GM18498 (cell line): ENCODE data around the gene FOXN1.
A peak's percentile ranks its signal among the peaks of the same experiment; 100 is the strongest.

Experiments
- ATAC-seq: cut with Tn5 transposase; IDR thresholded peaks from one replicate; pipeline ENCODE4 v1.9.1; 2021; ENCODE audit warnings: mild to moderate bottlenecking, moderate library complexity; ENCODE audit not compliant: unreplicated experiment

Gene FOXN1

DNA sequence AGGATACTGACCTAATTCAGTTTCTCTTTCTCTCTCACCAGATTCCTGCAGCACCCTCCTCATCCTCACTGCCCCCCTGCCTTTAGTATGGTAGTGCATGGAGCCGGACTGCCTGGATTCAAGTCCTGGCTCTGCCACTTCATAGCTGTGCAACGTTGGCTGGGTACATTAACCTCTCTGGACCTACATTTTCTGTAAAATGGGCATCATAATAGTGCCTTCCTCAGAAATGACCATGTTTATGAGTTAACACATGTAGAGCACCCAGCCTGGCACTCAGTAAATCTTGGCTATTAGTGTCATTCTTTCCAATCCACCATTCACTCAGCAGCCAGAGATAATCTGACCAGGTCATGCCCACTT is 39.0 kb downstream of the FOXN1 start:
- no peak for ATAC-seq

DNA sequence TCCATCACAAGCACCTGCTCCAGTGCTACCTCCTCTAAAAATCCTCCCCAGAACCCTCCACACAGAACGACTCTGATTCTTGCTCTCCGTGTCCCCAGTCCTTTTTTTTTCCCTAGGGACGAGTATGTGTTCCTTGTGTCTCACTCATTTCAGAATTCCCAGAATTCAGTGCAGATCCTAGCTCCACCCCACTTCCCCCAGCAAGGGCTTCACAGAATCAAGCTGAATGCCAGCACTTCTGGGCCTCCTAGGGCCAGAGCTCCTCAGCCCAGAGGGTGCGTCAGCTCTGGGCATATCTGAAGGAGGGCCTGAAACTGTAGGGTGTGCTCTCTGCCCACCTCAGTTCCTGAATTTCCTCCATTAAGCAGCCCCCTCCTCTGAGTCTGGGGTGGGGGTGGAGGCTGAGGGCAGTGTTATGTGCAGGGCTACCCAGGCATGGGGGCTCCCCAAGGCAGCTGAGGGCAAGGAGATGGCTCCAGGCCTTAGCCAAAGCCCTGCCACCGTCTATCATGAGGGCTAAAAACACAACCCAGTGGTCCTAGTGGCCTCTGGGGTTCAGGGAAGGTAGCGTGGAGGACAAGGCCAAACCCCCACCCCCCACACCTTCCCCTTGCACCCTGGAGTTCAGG is 39.8 kb downstream of the FOXN1 start:
- no peak for ATAC-seq

DNA sequence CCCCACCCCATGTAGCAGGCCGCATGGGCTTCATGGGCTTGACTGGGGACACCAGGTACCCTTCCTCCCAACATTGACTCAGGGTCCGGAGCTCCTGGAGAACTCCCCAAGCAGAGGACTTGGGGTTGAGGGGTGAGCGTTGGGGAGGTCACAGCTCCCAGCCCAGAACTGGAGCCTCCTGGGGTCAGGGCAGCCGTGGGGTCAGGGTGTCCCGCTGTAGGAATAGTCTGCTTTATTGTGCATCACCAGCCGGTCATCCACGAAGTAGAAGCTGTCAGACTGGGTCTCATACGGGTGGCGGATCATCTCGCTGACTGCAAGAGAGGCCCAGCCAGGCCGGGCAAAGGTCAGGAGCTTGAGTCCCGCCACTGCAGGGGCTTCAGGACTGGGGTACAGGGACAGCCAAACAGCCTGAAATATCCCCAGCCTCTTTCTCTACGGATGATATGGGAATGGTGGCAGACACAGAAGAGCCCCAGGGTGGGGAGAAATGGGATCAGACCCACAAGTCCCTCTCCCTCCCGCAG is 41.0 kb downstream of the FOXN1 start:
- no peak for ATAC-seq

DNA sequence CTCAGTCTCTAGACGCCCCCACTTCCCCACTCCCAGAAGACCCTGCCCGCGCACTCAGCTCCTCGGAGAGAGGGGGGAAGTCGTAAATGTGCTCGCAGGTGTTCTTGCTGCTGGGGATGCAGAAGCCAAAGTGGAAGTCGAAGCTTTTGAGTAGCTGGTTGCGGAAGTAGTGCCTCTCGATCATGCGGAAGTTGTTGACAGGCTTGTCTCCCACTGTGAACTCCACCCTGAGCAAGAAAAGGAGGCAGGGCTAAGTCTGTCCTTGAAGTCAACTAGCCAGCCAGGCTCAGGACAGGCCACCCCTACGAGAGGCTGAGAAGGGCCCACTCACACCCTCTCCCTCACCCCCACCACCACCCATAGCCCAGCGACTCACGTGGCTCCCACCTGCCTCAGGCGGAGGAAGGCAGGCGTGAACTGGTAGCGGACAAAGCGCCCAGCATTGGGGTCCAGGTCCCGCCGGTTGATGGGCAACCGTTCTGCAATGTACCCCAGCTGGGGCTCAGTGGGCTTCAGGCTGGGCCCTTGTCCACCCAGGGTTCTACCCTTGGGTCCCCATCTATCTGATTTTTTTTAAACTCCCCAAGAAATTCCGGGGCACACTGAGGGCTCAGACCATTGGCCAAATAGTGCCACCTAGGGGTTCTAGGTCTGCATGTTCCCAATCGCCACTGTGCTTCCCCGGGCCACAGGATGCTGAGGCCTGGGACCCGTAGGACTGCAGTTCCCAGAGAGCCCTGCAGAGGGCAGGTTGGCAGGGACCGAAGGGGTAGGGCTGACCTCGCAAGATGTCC is 41.7 kb downstream of the FOXN1 start:
- ATAC-seq, result peak; percentile 39

DNA sequence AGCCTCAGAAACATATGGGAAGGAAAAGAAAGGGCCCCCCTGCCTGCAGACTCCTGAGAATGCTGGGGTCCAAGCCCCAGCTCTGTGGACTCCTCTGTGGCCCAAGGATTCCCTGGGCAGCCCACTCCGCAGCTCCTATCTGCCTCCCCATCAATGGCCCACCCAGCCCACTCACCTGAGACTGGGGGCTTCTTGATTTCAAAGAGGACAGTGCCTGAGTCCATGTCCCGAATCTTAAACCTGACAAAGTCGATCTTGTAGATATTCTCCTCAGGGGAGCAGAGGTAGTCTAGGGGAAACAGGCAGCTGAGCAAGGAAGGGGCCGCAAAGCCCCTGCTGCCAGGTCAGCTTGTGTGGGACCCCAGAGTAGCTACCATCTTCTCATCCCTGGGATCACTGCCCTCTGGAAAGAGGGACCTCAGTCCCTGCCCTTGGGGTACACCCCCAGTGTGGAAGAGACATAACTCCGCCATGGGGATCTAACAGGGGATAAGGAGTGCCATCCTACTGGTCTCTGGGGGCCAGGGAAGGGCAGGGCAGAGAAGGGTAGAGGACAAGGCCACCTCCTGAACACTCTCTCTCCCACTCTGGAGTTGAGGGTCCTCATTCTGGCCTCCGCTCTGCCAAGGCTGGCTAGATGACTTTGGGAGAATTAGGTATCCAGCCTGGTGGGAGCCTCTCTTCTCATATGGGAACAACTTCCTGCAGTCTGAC is 42.4 kb downstream of the FOXN1 start:
- ATAC-seq, result no peak

DNA sequence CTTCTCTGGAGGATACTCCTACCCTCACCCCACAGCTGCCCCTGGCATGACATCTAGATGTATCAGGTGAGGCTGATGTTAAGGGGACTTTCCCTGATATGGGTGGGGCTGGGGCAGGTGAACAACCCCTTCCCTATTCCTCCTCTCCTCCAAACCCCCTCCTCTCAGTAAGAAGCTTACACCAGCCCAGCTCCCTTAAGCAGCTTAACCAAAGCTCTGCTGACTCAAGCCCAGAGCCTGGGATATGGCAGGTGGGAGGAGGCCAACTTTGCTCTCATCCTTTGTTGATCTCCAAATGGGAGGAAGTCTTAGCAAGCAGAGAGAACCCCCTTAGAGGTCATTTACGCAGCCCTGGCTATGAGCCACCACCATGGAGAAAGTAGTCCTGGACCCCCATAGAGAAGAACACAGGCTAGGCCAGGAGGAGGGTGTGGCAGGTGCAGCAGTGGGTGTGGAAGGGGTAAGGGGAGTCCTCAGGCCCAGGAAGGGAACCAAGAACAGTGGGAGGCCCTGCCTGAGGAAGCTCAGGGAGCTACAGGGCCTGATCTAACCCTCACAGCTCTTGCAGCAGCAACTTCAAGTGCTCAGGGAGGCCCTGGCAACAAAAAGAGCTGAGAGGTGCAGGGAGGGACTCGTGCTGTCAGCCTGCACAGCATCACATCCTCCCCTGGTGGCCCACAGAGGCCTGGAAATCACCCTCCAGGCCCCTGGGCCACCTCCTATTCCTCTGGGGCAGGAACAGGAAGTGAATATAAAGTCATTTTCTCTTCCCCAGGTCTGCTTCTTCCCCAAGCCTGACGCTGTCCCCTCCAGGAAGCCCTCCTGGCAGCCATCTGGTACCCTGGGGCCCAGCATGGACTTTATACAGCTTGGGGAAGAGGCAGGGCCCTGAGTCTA is 43.3 kb downstream of the FOXN1 start:
- ATAC-seq, result peak; percentile 34

DNA sequence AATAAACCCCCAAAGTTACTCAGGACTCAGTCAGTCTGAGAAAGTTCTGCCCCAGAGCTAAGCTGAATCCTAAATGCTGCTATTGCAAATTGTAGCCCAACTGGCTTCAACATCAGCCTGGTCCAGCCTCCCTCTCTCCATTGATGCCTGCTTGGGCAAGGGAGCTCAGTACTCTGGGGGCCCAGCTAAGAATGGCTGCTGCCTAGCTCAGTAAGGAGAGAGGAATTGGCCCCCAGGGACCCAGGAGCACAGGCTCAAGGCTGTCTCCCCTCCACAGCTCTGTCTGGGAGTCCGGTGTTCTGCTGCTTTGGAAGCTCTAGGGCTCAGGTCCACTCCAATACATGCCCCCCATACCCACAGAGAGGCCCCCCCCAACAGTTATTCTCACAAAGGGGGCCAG is 44.7 kb downstream of the FOXN1 start:
- ATAC-seq, result no peak

DNA sequence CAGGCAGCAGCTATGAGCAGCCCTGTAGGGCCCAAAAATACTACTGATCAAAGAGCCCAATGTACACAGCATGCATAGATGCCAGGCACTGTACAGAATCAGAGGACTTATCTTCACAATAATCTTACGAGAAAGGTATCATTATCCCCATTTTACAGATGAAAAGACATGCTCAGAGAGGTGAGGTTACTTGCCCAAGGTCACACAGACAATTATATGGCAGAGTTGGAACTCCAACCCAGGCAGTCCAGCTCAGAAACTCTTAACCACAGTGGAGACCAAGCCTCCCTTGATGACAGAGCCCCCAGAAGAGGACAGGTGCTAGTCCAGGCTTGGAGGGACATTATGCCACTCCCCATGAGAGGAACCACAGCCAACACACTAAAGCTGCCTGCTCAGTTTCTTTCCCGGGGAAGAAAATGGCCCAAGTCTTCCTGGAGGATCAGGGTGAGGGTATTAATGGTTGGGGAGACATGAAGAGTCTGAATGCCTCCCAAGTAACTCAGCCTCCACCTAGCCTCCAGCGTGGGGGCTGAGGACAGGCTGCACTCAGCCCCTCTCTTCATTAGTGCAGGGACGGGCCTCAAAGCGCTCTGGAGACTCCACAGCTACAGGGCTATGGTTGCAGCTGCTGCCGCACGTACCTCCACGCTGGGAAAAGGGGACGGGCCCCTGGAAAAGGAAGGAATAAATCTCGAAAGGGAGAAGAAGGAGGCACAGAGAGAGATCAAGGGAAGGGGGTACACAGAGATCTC is 45.5 kb downstream of the FOXN1 start:
- no peak for ATAC-seq

DNA sequence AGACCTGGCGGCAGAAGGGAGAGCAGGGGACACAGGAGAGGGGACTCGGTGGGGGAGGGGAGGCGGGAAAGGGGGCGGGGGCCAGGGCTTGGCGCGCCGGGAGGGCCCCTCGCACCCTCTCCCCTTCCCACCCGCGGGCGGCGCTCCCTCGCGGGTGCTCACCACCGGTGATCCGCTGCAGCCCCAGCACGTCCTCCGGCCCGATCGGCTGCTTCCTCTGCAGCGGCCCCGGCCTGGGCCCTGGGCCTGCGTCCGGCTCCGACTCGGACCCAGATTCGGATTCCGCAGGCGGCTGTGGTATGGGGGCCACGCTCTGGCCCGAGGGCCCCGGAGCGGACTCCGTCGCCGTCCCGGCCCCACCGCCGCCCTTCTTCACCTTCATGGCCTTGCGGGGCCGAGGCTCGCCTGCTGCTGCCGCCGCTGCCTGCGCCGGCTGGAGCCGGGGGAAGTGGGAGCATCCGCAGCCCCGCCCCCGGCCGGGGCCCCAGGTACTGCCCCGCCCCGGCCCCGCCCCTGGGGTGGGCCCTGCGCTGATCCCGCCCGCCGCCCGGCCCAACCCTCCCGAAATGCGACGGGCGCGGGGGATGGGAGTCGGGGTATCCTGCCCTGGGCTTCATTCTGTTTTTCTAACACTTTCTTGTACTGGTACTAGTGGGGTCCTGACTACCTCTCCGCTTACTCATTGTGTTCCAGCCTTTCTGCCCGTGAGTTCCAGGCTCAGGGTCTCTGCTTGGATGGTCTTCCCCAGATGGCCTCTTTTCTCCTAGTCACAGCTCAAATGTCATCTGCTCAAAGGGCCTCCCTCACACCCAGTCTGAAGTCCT is 46.2 kb downstream of the FOXN1 start, which contains the start of gene UNC119:
TSS of gene UNC119 (minus strand) at position 449 of the 824 bp plus-strand sequence. CDS start at position 382, 67 bp downstream.
- ATAC-seq, result peak; percentile 74

DNA sequence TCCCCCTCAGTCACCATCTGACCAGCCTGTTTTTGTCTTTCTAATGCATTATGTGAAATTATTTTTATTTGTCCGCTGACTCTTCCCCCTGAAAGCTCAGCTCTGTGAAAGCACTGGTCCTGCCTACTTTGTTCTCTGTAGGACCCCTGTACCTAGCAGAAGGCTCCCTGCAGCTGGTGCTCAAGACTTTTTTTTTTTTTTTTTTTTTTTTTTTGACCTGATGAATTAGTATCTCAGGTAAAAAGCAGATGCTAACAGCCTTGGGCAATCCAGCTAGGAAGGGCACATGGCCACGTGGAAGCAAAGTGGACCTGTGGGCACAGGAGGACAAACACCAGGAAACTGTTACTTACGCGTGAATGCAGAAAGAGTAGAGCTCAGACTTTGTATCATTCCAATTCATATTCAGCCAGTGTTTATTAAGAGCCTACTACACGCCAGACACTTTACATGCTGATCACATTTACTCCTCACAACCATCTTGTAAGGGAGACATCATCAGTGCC is 46.9 kb downstream of the FOXN1 start:
- no peak for ATAC-seq

DNA sequence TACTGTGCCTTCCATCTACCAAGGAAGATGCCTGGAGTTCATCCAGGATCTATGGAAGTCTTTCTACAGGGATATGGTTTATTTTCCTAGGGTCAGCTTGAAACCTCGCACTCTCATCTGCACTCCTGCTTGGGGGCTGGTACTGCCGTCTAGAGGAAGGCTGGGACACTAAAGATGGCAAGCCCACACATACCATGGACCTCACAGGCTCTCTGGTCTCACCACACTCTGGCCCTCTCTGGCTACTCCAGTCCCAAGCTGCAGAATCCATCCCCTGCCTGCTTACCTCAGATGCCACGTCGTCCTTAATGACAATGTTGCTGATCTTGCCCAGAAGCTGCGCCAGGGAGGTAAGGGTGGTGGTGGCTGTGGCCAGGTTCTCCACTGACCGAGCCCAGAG is 48.4 kb downstream of the FOXN1 start:
- no peak for ATAC-seq

DNA sequence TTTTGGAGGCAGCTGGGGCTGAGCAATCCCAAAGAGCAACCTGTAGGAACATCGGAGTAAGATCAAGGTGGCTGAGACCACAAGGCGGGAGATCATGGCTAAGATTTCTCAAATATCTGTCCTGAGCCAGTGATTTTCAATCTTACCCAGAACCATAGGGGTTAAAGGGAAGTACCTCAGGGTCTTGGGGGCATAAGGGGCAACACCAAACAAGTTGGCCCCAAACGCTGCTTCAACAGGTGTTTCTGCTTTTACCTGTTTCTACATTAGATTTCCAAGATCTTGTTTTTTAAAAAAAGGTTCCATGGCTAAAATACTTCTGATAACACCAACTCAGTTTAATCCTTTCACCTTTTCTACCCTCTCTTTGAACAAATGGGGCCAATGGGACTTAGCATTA is 48.9 kb downstream of the FOXN1 start:
- ATAC-seq, result no peak

DNA sequence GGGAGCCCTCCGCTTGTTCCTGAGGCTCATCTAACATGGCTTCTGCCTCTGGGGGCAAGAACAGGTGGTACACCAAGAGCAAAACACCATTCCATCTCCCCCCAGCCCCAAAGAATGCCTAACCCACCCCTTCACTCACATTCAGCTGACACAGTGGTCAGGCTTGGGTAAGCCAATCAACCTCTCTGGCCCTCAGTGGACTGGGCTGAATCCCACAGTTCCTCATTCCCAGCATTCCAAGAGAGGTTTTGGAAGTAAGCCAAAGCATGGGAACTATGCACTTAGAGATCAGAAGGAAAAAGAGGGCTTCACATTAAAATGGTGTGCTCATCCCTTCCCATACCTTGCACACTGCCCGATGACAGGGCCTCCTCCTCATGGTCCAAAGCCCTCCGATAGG is 57.3 kb downstream of the FOXN1 start:
- no peak for ATAC-seq

DNA sequence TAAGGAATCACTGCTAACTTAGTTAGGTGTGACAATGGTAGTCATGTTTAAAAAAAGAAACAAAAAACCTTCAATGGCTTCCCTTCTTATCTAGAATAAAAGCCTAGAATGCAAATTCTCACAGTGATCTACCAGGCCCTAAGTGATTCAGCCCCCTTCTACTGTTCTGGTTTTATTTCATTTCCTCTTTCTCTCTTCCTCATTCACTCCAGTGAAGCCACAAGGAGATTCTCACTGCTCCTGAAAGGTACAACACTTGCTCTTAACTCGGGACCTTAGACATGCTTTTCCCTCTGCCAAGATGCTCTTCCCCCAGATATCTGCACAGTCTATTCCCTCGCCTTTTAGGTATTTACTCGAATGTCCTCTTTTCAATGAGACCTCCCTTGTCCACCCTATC is 61.5 kb downstream of the FOXN1 start:
- no peak for ATAC-seq

DNA sequence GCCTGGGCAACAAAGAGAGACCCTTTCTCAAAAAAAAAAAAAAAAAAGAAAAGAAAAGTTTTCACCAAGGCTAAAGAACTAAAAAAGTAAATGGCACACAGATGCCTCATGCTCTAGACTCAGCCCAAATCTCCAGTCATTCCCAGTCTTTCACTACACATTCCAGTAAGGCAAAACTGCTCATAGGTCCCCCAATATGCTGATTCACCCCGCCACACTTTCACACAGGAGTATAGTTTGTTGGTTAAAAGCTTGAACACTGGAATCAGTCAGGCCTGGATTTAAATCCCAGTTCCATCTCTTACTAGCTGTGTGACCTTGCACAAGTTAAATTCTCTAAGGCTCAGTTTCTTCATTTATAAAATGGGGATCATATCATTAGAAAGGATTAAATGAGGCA is 63.3 kb downstream of the FOXN1 start:
- no peak for ATAC-seq

DNA sequence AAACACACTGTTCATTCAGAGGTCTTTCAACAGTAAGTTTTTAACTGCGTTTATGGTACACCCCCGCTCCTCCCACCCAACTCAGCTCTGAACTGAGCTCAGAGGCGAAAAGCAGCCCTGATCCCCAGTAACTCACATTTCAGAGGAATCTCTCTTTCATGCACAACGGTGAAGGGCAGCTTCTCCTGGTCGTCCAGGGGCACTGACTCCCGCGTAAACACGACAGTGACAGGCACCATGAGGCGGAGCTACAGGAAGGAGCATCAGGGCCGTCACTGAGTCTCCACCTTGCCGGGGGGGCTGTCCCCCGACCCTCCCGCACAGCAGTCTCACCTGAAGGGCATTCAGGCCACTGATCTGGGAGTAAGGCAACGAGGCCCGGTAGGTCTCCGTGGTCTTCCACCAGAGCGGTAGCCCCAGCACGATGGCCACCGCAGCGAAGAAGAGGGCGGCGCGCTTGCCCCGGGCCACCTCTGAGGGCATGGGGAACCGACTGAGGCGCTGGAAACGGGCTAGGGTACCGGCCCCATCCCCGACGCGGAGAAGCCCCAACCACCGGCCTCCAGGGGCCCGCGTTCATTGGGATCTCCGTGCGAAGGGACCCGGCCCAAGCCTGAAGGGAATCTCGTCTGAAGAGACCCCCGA is 64.7 kb downstream of the FOXN1 start:
- ATAC-seq, result peak; percentile 39

DNA sequence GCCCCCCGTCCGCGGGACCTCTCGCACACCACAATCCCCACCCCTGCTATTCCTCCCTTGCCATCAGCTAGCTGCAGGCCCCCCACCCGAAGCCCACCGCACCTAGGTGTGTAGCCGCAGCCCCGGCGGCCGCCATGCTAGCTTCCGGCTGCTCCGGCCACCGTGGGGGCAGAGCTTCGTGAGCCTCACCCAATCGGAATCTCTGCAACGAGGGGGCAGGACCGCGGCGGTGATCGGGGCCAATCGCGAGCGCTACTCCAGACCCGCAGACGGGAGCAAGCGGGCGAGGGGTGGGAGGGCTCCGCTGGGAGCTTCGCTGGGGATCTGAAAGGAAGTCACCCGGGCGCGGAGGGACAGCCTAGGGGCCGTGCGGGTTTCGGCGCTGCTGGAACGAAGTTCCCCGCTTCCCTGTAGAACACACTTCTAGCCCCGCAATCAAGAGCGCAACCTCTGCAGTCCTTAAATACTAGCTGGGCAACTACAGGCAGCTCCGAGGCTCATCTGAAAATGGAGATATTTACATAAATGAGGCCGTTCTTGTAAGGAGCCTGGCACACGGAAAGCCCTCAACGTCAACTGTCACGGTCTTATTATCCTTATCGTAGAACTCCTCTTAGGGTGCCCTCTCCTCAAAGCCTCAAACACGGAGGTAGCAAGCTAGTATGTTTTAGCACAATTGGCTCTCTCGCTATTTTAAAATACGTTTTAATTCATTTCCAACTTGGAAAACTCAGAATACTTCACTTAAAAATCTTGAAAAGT is 65.4 kb downstream of the FOXN1 start, which contains the start of gene PIGS:
TSS of gene PIGS (minus strand) at position 164 of the 762 bp plus-strand sequence. CDS start at position 136, 28 bp downstream.
- peak; percentile 82 for ATAC-seq
